ENCODE data around the gene MGLL.

GRCh38 chr3:127739347-127740135 is 82.8 kb downstream of the MGLL start:
- TF ChIP-seq CTCF (conservative IDR thresholded peaks at IDR 0.05; ENCODE audit: low read length) = no peak
- no peak for TF ChIP-seq EZH2phosphoT487 (IDR thresholded peaks at IDR 0.05; ENCODE audit: borderline replicate concordance, low read depth, low read length)

Data from OCI-LY7 (cell line).